Sciatic nerve (tissue), 2 donors: ENCODE data around the gene SLC46A2. TPM values are rescaled to one million over a fixed set of nuclear protein-coding genes. Genes with fewer than 3 reads are reported as not detected.
A peak's percentile ranks its signal among the peaks of the same experiment; 100 is the strongest.

Source experiments
- ATAC-seq: fragments of 200-7000 bp; cut with Tn5 transposase; one replicate; pipeline ENCODE4 v1.9.1; 2020; ENCODE audit warnings: mild to moderate bottlenecking, moderate library complexity
- DNase-seq: peaks from one replicate; pipeline ENCODE4 v3.0.0-alpha.2; 2020; ENCODE audit warnings: low spot score
- intact Hi-C: fragments of 100-400 bp; cut with DNase I; formaldehyde crosslinking; loops from one replicate; pipeline ENCODE4 v1.14.2; 2022
- total RNA-seq: library from RNA; stranded (reverse); fragmentation: NEBNext Ultra II Directional; extraction: Animal tissue kit (Norgen Biotek cat#: 25700); gene quantifications from one replicate; pipeline ENCODE4 v1.2.1, GENCODE V29; 2021
- donor health status: DM: no; HTN: no; CAD: no.
- donor health status: DM: no; HTN: no; CAD: no.

Gene SLC46A2
- total RNA-seq, 1 donor from 2014 or later: 0.27 TPM

DNA sequence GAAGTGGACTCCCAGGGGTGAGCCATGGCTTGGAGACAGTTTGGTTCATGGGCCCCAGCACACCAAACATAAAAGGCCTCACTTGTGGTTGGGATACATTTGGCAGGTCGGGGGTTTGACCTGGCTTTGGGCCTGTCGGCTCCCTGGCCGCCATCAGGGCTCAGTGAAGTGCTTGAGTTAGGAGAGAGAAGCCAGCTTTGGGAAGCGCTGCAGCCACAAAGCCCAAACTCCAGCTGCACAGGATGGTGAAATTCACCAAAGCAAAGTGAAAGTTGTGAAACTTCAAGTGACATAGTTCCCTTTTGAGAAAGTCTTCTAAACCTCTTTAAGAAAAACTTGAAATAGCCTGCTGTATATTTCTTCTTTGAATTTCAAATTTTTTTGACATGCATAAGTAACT, 27.5 kb downstream of the SLC46A2 start:
- DNase-seq (no peak), ATAC-seq (peak; percentile 59)
- intact Hi-C loops: no loop called here

GRCh38 chr9:112861638-112862555, 28.8 kb downstream of the SLC46A2 start:
- DNase-seq: no peak
- intact Hi-C loops: no loop called here
- peak; percentile 68 for ATAC-seq

- DNase-seq (no peak), ATAC-seq (peak; percentile 7)
- intact Hi-C loops: no loop called here
These were observed 29.5 kb downstream of the SLC46A2 start for GRCh38 chr9:112861155-112861554.

DNA sequence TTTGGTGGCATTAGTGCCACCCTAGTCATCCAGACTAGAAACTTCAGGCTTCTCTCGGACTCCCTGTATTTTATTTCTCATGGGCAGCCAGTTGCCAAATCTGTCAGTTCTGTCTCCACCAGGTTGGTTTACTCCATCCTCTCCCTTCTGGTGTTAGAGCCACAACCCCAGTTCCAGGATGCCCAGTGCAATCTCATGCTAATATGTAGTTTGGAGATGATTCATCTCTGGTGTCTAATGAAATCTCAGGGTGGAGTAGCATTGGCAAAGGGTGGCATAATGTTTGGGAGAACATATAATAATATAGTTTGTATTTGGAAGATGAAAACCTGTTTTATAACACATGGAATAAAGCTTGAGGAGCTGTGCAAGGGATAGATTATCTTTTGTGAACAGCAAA, 30.2 kb downstream of the SLC46A2 start:
- ATAC-seq (no peak), DNase-seq (no peak)
- intact Hi-C loops: no loop called here

GRCh38 chr9:112858625-112859147, 32.0 kb downstream of the SLC46A2 start:
- intact Hi-C loops: no loop called here
- DNase-seq (no peak), ATAC-seq (peak; percentile 68)

DNA sequence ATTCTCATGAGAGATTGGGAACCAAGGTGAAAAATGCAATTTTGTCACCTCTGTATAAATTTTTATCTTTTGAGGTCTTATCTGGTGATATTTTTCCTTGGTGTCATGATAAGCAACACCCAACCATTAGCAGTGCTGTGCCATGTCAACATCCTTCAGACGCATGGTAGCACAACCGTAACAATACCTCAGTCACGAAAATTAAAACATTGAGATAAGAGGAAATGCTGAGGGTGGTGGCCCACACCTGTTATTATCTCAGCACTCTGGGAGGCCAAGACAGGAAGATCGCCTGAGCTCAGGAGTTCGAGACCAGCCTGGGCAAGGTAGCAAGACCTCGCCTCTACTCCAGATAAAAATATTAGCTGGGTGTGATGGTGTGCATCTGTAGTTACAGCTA, 32.7 kb downstream of the SLC46A2 start:
- ATAC-seq: no peak
- intact Hi-C loops: no loop called here

DNA sequence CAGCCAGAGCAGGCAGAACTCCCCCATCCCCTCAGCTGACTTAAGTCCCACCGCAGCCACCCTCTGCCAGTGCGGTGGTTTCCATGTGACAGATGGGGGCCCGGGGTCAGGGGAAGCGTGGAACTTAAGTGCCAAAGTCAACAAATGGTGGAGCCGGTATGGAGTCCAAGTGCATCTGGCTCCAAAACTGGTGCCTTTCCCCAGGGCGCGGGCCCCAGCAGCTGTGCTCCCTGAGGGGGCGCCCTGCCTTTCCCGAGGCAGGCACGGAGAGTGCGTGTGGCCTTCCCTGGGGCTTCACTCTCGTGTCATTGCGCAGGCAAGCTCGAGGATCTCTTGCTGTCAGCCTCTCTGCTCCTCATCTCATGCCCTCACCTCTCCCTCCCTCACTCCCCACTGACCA, 33.8 kb downstream of the SLC46A2 start:
- intact Hi-C loops: no loop called here
- ATAC-seq: no peak
- DNase-seq: no peak

More for the DNA sequence above, 32.7 kb downstream of the SLC46A2 start:
- DNase-seq: no peak

DNA sequence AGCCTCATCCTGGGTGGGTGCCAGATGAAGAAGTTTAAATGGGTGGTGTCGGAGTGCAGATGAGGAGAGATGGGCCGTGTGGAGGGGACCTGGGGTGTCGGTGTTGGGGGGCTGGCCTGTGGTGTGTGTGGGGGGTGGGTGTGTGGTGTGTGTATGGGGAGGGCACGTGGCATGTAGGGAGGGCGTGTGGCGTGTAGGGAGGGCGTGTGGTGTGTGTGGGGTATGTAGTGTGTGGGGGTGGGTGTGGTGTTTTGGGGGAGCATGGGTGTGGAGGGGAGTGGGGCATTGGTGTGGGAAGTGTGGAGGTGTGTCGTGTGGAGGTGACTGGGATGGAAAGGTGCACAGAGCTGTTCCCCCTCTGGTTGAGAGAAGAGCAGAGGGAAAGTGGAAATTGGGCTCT, 34.5 kb downstream of the SLC46A2 start:
- ATAC-seq (no peak), DNase-seq (no peak)
- intact Hi-C loops: no loop called here

GRCh38 chr9:112854657-112855056, 36.0 kb downstream of the SLC46A2 start:
- DNase-seq (no peak), ATAC-seq (no peak)
- intact Hi-C loops: no loop called here

DNA sequence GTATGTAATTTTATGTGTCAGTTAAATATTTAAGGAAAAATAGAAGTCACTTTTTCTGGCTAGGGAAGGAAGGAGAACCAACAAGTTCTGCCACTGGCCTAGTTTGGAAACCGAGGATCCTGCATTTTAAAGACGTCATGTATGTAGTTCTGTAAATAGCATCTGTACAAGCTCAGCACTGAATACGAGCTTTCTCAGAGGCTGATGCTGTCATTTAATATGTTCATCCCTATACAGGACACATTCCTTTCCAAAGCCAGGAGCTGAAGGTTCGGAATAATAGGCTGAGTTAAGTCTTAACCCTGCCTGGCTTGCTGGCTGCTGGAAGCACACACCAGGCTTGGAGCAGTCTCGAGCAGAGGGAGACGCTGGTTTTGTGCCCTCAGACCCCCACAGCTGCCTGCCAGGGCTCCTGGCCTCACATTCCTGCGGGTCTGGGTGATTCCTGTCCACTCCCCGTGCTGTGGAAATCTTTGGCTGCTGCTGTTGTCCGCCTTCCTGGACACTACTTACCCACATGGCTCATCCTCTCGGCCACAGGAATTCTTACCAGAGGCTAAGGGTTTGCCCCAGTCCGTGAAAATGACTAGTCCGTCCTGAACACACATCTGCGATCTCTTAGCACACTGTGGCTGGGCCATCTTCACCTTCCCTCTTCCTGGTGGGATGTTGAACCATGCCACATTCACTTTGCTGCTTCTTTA, 36.6 kb downstream of the SLC46A2 start:
- intact Hi-C loops: loop anchor here (2.0 kb wide), 1 partner anchor 43 kb away; no protein-coding TSS in a partner anchor
- DNase-seq: no peak
- ATAC-seq: no peak

DNA sequence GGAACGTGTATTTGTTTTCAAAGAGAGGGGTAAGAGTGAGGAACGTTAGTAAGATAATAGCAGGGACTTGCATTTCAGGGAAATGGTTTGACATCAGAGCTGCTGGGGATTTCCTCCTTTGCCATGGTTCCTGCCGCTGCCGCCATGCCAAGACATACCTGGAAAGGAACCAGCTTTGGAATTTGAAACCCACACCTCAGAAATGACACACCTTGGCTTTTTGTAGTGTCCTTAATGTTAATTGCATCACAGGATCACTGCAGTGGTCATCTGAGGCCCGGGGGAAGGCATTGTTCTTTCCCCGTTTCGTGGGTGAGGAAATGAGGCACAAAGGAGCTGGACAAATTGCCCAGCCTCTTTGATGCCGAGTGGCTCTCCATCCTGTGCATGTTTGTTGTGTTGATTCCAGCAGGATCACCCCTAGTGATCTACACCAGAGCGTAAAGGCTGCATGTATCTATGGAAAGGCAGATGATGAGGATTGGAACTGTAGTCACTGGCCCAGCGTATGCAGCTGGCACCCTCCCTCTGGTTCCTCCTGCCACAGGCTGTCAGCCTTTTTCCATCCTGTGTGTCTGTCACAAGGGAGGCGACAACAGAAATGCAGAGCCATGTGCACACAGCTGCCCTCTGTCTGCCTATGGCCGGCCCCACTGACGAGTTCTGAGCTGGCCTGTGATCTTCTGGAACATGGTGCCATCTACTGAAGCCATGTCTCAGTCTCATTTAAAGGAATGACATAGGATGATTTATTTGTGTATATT, 37.8 kb downstream of the SLC46A2 start:
- ATAC-seq: no peak
- DNase-seq: no peak
- intact Hi-C loops: loop anchor here (2.0 kb wide), 1 partner anchor 44 kb away; no protein-coding TSS in a partner anchor

DNA sequence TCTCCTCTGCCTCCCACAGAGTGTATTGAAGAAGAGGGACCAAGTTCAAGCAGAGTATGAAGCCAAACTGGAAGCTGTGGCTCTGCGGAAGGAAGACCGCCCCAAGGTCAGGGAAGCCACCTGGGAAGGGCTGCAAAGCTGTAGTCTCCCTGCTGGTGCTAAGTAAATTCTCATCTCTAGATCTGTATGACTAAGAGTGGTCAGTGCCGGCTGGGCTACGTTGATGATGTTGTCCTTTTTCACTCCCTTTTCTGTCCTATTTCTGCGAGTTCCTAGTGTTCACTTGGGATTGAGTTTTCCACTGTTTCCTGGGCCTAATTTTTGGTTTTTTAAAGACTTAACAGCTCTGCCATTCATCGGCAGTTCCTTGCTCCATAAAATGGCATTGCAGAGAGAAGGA, 39.8 kb downstream of the SLC46A2 start:
- DNase-seq (no peak), ATAC-seq (no peak)
- intact Hi-C loops: no loop called here

- DNase-seq (no peak), ATAC-seq (no peak)
- intact Hi-C loops: no loop called here
These were observed 41.2 kb downstream of the SLC46A2 start for GRCh38 chr9:112849363-112849922.

DNA sequence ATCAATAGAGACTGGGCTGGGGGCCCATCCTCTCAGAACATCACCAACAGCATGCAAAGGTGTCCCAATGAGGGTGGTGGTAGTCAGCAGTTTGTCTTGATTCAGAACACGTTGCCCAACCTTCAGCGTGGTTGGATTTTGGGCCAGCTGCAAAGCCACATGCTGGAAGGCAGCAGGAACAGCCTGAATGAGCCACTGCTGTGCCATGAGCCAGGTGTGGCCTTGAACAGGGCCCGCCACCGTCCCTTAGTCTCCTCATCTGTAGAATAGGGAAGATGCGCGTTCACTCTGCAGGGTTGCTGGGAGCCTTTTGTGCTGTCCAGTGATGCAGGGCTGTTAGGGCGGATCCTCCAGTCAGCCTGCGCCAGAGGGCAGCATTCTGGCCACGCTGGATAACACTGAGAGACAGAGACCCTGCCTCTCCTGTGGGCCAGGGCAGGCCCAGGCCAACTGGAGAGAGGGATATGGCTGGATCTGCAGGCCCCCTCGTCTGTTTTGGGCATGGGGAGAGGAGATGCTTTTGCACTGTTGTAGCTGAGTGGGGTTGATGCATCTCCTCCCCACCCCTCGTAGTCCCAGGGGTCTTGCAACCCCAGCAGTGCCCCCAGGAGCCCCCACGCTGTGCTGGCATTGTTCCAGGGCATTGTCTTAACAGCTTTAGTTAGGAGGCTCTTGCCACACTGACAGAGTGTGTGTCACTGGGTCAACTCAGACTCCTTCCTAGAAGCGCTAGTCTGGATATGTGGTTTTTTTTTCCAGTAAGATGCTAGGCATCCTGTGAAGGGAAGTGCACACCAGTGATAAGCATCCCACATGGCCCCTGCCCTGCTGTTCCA, 42.1 kb downstream of the SLC46A2 start:
- DNase-seq (no peak), ATAC-seq (no peak)
- intact Hi-C loops: no loop called here

DNA sequence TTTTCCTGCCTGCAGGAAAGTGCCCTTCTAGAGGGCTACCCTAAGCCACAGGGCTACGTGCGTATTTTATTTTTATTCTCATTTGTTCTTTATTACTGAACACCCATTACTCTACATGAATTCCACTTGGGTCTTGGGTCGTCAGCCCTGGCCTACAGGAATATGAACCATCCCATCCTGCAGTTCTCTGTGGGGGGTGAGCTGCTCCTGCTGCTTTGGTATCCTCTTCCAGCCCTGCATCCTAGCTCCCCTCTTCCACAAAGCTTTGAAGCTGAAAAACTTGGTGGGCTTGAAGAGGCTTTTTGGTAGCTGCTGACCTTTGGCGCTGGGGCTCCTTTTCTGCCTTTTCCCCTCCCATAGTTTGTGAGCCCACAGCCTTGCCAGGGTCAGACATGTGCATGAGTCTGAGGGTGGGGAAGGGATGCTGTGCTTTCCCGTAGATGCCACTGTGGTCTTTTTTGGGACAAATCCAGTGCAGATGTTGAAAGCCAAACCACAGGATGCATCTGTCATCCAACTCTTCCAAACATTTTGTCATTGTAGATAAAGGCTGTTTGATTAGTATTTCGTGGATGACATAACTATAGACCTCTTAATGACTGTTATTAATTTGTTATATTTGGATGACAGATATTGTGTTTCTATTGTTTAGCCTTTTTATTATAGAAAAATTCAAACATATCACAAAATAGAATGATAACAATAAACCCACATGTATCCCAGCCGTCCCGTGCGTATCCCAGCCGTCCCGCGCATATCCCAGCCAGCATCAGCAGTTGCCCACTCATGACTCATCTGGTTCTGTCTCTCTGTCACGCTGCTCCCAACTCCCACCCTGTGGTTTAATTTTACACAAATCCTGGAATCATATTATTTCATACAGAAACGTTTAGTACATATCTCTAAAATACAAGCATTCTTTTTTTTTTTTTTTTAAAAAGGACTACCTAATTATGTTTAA, 43.9 kb downstream of the SLC46A2 start:
- DNase-seq: no peak
- ATAC-seq: no peak
- intact Hi-C loops: no loop called here

- peak; percentile 84 for ATAC-seq
- DNase-seq: peak; percentile 88
- intact Hi-C loops: no loop called here
These were observed 45.7 kb downstream of the SLC46A2 start for GRCh38 chr9:112844771-112845542.
